K562 (cell line): Measurements from ENCODE around the gene ZNF296. TPM values are rescaled to one million over a fixed set of nuclear protein-coding genes. Genes with fewer than 3 reads are reported as not detected.

ENCODE experiments used
- ARID1B ChIP-seq: fragments of 450-650 bp; IDR thresholded peaks from 2 replicates; pipeline ENCODE4 v1.6.1; 2016; ENCODE audit warnings: antibody characterized with exemption, mild to moderate bottlenecking, inconsistent platforms
- ATF6 ChIP-seq: sonication (generic); formaldehyde crosslinking; IDR thresholded peaks from 2 replicates; pipeline ENCODE4 v1.4.0; 2020; ENCODE audit warnings: mild to moderate bottlenecking, missing genetic modification reagents
- POLR2A ChIP-seq: fragments of 450-650 bp; conservative IDR thresholded peaks from 2 replicates; pipeline ENCODE4 v1.6.1; 2016
- POLR2G ChIP-seq: fragments of 200-400 bp; formaldehyde crosslinking; IDR thresholded peaks from 2 replicates; pipeline ENCODE4 v1.6.1; 2017; ENCODE audit warnings: low read depth, mild to moderate bottlenecking, antibody characterized with exemption, low read length, moderate library complexity
- RB1 ChIP-seq: fragments of 450-650 bp; IDR thresholded peaks from 2 replicates; pipeline ENCODE4 v1.6.1; 2017; ENCODE audit warnings: low read depth, mild to moderate bottlenecking
- SPI1 ChIP-seq: IDR thresholded peaks from 2 replicates; pipeline ENCODE4 v1.6.1; 2011; ENCODE audit warnings: low read depth, low read length, control low read depth, borderline replicate concordance
- ZBTB2 ChIP-seq: fragments of 450-650 bp; IDR thresholded peaks from 2 replicates; pipeline ENCODE4 v1.6.1; 2016; ENCODE audit warnings: antibody characterized with exemption
- ZMIZ1 ChIP-seq, 2 experiments: fragments of 150-350 bp in 1 of 2; IDR thresholded peaks; 2 replicates each; pipeline ENCODE4 v1.6.1; 2012 to 2016; ENCODE audit warnings: low read depth in 2 of 2, low read length in 2 of 2, mild to moderate bottlenecking in 1 of 2, moderate library complexity in 1 of 2
- ZNF175 ChIP-seq: fragments of 200-800 bp; sonication (Bioruptor generic); IDR thresholded peaks from 2 replicates; pipeline ENCODE4 v1.6.1; 2016; ENCODE audit warnings: low read depth, mild to moderate bottlenecking, missing genetic modification characterization, missing compliant biosample characterization
- polyA plus RNA-seq, 8 experiments: library from polyadenylated mRNA; depleted of rRNA in 4 of 8; stranded (reverse) in 5 of 8; unstranded in 3 of 8; fragments of >200 nt; fragmentation: Nextera tagmentation in 2 of 8; fragmentation: Illumina TruSeq in 1 of 8; extraction: Ambion mirVana in 2 of 8; extraction: Trizol in 1 of 8; gene quantifications; 2 replicates each; pipeline versions ENCODE4 v1.2.1 to v1.2.3, GENCODE V29; 2011 to 2014; ENCODE audit warnings: inconsistent platforms in 1 of 8, missing spikeins in 1 of 8
- total RNA-seq, 7 experiments: library from RNA; depleted of rRNA in 6 of 7; stranded (reverse); fragments of >200 nt in 6 of 7; fragmentation: Illumina TruSeq in 2 of 7; extraction: Trizol in 2 of 7; gene quantifications; 2 replicates each; pipeline versions ENCODE4 v1.2.1 to v1.2.3, GENCODE V29; 2011 to 2021; ENCODE audit warnings: low replicate concordance in 1 of 7
- TF ChIP-seq, protein P1 (sequence below), 2 experiments: fragments of 450-650 bp; IDR thresholded peaks; 2 replicates each; pipeline ENCODE4 v1.6.1; 2016; ENCODE audit warnings: mild to moderate bottlenecking in 2 of 2, borderline replicate concordance in 1 of 2, low read depth in 1 of 2, moderate library complexity in 1 of 2

Gene ZNF296
- total and polyA plus RNA-seq, 9 of the 15 experiments (the other 6 are each of a cell fraction or from before 2014, with no cell fraction given): 0.03 to 8.8 (median 0.47) TPM; not detected in 1

GRCh38 chr19:45091031-45091923 lies 15.0 kb upstream of the ZNF296 start (continued):
- TF ChIP-seq ZMIZ1 (IDR thresholded peaks at IDR 0.05; ENCODE audit: low read depth in 2 of 2, low read length in 2 of 2) (no peak), SPI1 (peak; percentile 84), ZBTB2 (no peak), RB1 (no peak), ATF6 (CRISPR knock-in tag) (no peak), POLR2G (peak; percentile 79), ARID1B (no peak), POLR2A (peak; percentile 34; the same call in 1 of the 2 replicates), ZNF175 (CRISPR knock-in tag) (no peak)
- TF ChIP-seq, protein P1, sequence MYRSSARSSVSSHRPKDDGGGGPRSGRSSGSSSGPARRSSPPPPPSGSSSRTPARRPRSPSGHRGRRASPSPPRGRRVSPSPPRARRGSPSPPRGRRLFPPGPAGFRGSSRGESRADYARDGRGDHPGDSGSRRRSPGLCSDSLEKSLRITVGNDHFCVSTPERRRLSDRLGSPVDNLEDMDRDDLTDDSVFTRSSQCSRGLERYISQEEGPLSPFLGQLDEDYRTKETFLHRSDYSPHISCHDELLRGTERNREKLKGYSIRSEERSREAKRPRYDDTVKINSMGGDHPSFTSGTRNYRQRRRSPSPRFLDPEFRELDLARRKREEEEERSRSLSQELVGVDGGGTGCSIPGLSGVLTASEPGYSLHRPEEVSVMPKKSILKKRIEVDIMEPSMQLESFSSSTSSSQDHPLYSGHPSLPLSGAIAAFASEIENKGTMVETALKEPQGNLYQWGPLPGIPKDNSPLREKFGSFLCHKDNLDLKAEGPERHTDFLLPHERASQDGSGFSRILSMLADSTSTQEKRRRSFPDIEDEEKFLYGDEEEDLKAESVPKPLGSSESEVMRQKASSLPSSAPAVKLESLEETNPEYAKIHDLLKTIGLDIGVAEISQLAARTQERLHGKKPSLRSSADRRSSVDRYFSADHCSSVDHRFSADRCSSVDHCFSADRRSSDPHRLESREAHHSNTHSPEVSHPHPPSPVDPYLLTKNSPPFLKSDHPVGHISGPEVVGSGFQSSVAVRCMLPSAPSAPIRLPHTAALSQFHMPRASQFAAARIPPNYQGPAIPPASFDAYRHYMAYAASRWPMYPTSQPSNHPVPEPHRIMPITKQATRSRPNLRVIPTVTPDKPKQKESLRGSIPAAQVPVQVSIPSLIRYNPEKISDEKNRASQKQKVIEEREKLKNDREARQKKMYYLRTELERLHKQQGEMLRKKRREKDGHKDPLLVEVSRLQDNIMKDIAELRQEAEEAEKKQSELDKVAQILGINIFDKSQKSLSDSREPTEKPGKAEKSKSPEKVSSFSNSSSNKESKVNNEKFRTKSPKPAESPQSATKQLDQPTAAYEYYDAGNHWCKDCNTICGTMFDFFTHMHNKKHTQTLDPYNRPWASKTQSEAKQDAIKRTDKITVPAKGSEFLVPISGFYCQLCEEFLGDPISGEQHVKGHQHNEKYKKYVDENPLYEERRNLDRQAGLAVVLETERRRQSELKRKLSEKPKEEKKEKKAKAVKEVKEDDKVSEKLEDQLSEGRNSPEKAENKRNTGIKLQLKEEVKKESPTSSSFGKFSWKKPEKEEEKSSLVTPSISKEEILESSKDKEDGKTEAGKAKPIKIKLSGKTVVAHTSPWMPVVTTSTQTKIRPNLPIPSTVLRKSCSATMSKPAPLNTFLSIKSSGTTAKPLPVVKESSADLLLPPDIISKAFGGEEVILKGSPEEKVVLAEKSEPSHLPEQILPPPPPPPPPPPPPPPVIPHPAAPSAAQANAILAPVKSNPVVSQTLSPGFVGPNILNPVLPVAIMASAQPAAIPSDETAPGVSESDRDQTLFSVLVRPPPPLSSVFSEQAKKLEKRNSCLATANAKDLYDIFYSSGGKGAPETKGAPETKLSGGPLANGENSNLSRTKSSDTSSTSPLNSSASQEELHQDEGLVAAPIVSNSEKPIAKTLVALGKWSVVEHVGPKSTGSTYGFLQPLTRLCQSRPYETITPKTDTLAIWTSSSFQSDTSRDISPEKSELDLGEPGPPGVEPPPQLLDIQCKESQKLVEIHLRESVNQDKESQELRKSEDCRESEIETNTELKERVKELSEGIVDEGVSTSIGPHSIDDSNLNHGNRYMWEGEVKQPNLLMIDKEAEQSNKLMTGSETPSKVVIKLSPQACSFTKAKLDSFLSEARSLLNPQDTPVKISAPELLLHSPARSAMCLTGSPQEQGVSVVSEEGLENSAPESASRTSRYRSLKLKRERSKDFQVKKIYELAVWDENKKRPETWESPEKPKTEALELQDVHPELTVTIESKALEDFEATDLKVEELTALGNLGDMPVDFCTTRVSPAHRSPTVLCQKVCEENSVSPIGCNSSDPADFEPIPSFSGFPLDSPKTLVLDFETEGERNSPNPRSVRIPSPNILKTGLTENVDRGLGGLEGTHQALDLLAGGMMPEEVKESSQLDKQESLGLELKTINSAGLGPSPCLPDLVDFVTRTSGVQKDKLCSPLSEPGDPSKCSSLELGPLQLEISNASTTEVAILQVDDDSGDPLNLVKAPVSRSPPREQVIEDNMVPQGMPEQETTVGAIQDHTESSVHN (IDR thresholded peaks at IDR 0.05; ENCODE audit: borderline replicate concordance in 1 of 2, low read depth in 1 of 2): no peak
